Muscle layer of colon (tissue), 2 donors: Measurements from ENCODE around the gene N4BP2.
"Not testable (repeated sequence)": the region's sequence is repeated elsewhere in the genome, so short reads cannot be mapped to it uniquely, and the experiment has no call there.

Source experiments
- H3K27ac ChIP-seq: one replicate; pipeline ENCODE4 v1.7.0; 2013; ENCODE audit warnings: low read depth, mild to moderate bottlenecking, low read length, moderate library complexity
- H3K27me3 ChIP-seq, 2 donors: one replicate each; pipeline ENCODE4 v1.7.0; 2013; ENCODE audit warnings: low read length in 2 of 2, mild to moderate bottlenecking in 2 of 2; ENCODE audit not compliant: insufficient read depth in 2 of 2, control insufficient read depth in 1 of 2
- H3K36me3 ChIP-seq: one replicate; pipeline ENCODE4 v1.7.0; 2013; ENCODE audit warnings: mild to moderate bottlenecking, low read length; ENCODE audit not compliant: insufficient read depth
- H3K4me1 ChIP-seq: one replicate; pipeline ENCODE4 v1.7.0; 2013; ENCODE audit warnings: mild to moderate bottlenecking, low read length; ENCODE audit not compliant: insufficient read depth
- H3K4me3 ChIP-seq, 2 donors: one replicate each; pipeline ENCODE4 v1.7.0; 2013; ENCODE audit warnings: low read length in 2 of 2, low read depth in 1 of 2, mild to moderate bottlenecking in 1 of 2, moderate library complexity in 1 of 2
- H3K9ac ChIP-seq: one replicate; pipeline ENCODE4 v1.7.0; 2013; ENCODE audit warnings: low read length
- H3K9me3 ChIP-seq: one replicate; pipeline ENCODE4 v1.7.0; 2013; ENCODE audit warnings: mild to moderate bottlenecking, low read length
- donor health status: abdominal sarcoma.
- donor health status: Adenocarcinoma of cecum.

The N4BP2 gene

DNA sequence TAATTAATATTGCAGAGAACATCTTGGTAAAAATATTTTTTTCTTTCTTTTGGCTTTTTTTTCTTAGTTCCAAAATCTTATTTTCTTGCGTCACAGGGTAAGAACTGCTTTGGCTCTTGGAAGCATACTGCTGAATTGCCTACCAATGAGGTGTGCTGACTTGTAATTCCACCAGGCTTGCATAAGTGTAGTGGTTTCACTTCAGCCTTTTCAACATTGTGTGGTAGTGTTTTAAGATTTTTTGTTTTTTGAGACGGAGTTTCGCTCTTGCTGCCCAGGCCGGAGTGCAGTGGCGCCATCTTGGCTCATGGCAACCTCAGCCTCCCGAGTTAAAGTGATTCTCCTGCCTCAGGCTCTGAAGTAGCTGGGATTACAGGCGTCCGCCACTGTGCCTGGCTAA lies 42.4 kb downstream of the N4BP2 start:
- Histone ChIP-seq H3K4me1 (no peaks in the 10 kb centered on the region), H3K27me3 (no peaks in the 10 kb centered on the region), H3K36me3 (no peaks in the 10 kb centered on the region), H3K4me3 (no peak overlapping the region), H3K9me3 (no peaks in the 10 kb centered on the region), H3K9ac (no peak overlapping the region), H3K27ac (no peak overlapping the region)

DNA sequence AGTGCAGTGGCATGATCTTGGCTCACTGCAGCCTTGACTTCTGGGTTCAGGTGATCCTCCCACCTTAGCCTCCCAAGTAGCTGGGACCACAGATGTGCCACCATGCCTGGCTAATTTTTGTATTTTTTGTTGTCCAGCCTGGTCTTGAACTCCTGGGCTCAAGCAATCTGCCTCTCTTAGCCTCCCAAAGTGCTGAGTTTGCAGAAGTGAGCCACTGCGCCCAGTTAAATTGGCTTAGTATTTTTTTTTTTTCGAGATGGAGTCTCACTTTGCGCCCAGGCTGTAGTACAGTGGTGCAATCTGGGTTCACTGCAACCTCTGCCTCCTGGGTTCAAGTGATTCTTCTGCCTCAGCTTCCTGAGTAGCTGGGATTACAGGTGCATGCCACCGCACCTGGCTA lies 50.5 kb downstream of the N4BP2 start:
- not testable (repeated sequence) for H3K9ac ChIP-seq, H3K4me3 ChIP-seq, H3K36me3 ChIP-seq, H3K9me3 ChIP-seq, H3K27me3 ChIP-seq, H3K27ac ChIP-seq, H3K4me1 ChIP-seq

GRCh38 chr4:40112027-40112792 lies 55.6 kb downstream of the N4BP2 start:
- Histone ChIP-seq H3K9me3 (no peaks in the 10 kb centered on the region), H3K4me1 (no peaks in the 10 kb centered on the region), H3K27ac (no peak overlapping the region), H3K36me3 (no peaks in the 10 kb centered on the region), H3K9ac (no peak overlapping the region), H3K4me3 (no peak overlapping the region), H3K27me3 (no peaks in the 10 kb centered on the region)

DNA sequence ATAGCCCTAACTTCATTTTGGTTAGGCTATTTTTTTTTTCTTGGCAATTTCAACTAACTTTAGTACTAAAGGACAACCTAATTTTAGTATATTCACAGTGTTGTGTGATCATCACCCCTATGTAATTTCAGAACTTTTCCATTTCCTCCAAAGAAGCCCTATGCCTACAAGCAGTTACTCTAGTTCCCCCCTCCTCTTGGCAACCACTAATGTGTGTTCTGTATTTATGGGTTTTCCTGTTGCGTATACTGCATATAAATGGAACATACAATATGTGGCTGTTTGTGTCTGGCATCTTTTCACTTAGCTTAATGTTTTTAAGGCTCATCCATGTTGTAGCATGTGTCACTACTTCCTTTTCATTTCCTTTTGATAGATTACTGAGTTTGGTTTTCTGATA lies 57.6 kb downstream of the N4BP2 start:
- Histone ChIP-seq H3K27ac (no peak overlapping the region), H3K9me3 (no peaks in the 10 kb centered on the region), H3K36me3 (no peaks in the 10 kb centered on the region), H3K9ac (no peak overlapping the region), H3K4me1 (no peaks in the 10 kb centered on the region), H3K4me3 (no peak overlapping the region), H3K27me3 (no peaks in the 10 kb centered on the region)

DNA sequence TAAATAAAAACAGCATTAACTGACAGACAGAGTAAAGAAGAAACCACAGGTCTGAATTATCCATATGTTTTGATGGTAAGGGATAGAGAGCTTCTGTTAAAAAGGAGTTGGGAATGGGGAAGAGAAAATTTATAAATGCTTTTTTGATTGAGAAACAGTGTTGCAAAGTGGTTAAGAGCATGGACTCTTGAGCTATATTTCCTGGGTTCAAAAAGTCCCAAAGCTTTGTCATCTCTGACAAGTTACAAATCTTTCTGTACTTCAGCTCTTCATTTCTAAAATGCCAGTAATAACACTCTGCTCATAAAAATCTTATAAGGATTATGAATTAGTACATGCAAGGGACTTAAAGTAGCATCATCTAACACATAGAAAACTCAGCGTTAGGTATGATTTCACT lies 62.2 kb downstream of the N4BP2 start:
- H3K9me3 ChIP-seq: no peaks in the 10 kb centered on the region
- no peaks in the 10 kb centered on the region for H3K36me3 ChIP-seq
- H3K4me1 ChIP-seq: no peaks in the 10 kb centered on the region
- no peak overlapping the region for H3K9ac ChIP-seq
- no peak overlapping the region for H3K4me3 ChIP-seq
- no peak overlapping the region for H3K27ac ChIP-seq
- no peaks in the 10 kb centered on the region for H3K27me3 ChIP-seq

DNA sequence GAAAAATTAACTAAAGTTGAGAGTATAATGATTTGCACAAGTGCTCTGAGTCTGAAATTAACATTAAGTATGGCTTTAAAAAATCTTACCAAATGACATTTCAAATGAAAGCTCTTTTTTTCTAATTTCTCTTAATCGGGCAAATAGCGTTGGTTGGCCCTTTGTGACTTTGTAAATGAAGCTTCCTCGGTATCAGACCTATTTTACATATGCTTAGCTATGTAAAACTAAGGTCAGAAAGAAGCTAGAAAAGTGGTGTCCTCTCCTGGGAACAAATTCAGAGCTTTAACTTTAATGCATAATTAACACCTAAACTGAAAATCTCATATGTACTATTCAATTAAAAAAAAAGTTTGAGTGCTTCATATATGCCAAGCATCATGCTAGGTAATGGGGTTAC lies 62.7 kb downstream of the N4BP2 start:
- H3K4me3 ChIP-seq: no peak overlapping the region
- no peaks in the 10 kb centered on the region for H3K27me3 ChIP-seq
- H3K9ac ChIP-seq: no peak overlapping the region
- H3K4me1 ChIP-seq: no peaks in the 10 kb centered on the region
- no peaks in the 10 kb centered on the region for H3K36me3 ChIP-seq
- no peak overlapping the region for H3K27ac ChIP-seq
- H3K9me3 ChIP-seq: no peaks in the 10 kb centered on the region

DNA sequence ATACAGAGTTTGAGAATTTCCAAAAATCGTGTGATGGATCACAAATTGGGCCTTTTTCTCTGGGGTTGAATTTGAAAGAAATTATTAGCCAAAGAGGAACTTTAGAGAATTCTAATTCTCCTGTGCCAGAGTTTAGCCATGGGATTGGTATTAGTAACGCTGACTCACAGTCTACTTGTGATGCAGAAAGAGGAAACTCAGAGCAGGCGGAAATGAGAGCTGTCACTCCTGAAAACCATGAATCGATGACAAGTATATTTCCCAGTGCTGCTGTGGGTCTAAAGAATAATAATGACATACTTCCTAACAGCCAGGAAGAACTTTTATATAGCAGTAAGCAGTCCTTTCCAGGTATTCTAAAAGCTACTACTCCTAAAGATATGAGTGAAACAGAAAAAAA lies 64.9 kb downstream of the N4BP2 start:
- no peaks in the 10 kb centered on the region for H3K4me1 ChIP-seq
- no peaks in the 10 kb centered on the region for H3K36me3 ChIP-seq
- H3K27me3 ChIP-seq: no peaks in the 10 kb centered on the region
- no peak overlapping the region for H3K4me3 ChIP-seq
- no peaks in the 10 kb centered on the region for H3K9me3 ChIP-seq
- H3K9ac ChIP-seq: no peak overlapping the region
- no peak overlapping the region for H3K27ac ChIP-seq

DNA sequence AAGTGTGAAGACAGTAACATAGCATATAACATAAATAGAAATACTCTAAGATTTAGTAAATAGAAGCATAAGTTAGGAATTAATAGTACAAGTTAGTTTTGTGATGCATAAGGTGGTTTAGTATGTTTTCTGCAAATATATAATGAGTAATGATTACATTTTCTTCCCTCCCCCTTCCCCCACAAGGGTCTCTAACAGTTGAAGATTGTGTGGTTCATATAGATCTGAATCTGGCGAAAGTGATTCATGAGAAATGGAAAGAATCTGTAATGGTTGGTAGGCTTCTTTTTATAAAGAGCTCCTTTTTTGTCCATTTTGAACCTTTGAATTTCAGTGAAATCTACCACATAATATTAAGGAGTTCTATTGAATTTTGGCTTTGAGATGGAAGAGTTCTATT lies 66.3 kb downstream of the N4BP2 start:
- Histone ChIP-seq H3K27ac (no peak overlapping the region), H3K27me3 (no peaks in the 10 kb centered on the region), H3K36me3 (no peaks in the 10 kb centered on the region), H3K4me3 (no peak overlapping the region), H3K9me3 (no peaks in the 10 kb centered on the region), H3K9ac (no peak overlapping the region), H3K4me1 (no peaks in the 10 kb centered on the region)

DNA sequence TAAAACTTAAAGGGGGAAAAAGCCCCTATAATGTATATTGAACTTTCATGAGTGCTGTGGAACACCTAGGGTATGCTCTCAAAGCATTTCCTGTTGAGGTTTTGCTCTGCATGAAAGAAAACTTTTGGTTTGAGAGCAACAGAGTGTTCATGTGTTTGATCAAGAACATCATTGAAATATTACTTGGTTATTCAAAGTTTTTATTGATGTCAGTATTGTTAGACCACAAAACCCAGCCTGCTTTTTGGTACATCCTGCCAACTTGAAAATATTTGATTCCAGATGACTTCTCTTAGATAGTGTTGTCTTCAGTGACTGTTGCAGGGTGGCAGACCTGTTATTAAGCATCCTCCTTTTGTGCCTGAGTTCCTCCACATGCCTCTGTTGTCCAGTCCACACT lies 68.0 kb downstream of the N4BP2 start:
- no peak overlapping the region for H3K9ac ChIP-seq
- H3K9me3 ChIP-seq: no peaks in the 10 kb centered on the region
- no peak overlapping the region for H3K27ac ChIP-seq
- H3K4me1 ChIP-seq: no peaks in the 10 kb centered on the region
- no peak overlapping the region for H3K4me3 ChIP-seq
- no peaks in the 10 kb centered on the region for H3K36me3 ChIP-seq
- H3K27me3 ChIP-seq: no peaks in the 10 kb centered on the region

GRCh38 chr4:40130401-40131036 lies 73.9 kb downstream of the N4BP2 start:
- Histone ChIP-seq H3K4me1 (no peaks in the 10 kb centered on the region), H3K4me3 (no peak overlapping the region), H3K9ac (no peak overlapping the region), H3K27me3 (no peaks in the 10 kb centered on the region), H3K9me3 (no peaks in the 10 kb centered on the region), H3K36me3 (no peaks in the 10 kb centered on the region), H3K27ac (no peak overlapping the region)

DNA sequence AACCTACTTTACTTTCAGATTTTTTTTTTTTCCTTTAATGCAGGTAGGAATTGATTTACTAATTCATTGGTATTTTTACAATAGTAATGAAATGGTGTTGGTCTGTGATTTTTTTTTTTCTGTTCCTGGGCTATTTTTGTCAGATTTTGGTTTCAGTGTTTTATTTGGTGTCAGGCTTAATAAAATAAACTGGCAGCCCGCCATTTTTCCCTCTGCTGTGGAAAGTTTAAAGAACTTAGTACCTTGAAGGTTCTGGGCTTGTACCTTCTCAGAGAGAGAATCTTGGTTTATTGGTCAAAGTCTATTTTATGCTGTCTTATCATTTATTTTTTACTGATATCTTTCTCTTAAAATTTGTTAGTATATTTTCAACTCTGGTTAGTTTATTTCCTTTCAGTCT lies 76.2 kb downstream of the N4BP2 start:
- H3K4me1 ChIP-seq: no peaks in the 10 kb centered on the region
- no peak overlapping the region for H3K9ac ChIP-seq
- H3K27me3 ChIP-seq: no peaks in the 10 kb centered on the region
- H3K27ac ChIP-seq: no peak overlapping the region
- H3K9me3 ChIP-seq: no peaks in the 10 kb centered on the region
- H3K36me3 ChIP-seq: no peaks in the 10 kb centered on the region
- no peak overlapping the region for H3K4me3 ChIP-seq
